Nephron (organoid): ENCODE results near the gene DSCAML1.

Experiments
- H3K27ac Mint-ChIP-seq, 3 experiments: 2 replicates each; pipeline ENCODE4 v1.8.0; 2020; ENCODE audit warnings: mixed read lengths in 3 of 3, mild to moderate bottlenecking in 2 of 3, moderate library complexity in 1 of 3
- H3K27me3 Mint-ChIP-seq: 2 replicates; pipeline ENCODE4 v1.8.0; 2021; ENCODE audit warnings: low read depth, mild to moderate bottlenecking, moderate library complexity, mixed read lengths
- H3K36me3 Mint-ChIP-seq: 2 replicates; pipeline ENCODE4 v1.8.0; 2020; ENCODE audit warnings: low read depth, mixed read lengths
- H3K4me1 Mint-ChIP-seq: 2 replicates; pipeline ENCODE4 v1.8.0; 2020; ENCODE audit warnings: mixed read lengths
- H3K4me3 Mint-ChIP-seq, 3 experiments: 2 replicates each; pipeline ENCODE4 v1.8.0; 2020; ENCODE audit warnings: mild to moderate bottlenecking in 3 of 3, mixed read lengths in 3 of 3, moderate library complexity in 2 of 3
- H3K9me3 Mint-ChIP-seq: 2 replicates; pipeline ENCODE4 v1.8.0; 2020; ENCODE audit warnings: mixed read lengths
- CTCF ChIP-seq, 3 experiments: fragments of 200-600 bp; sonication (generic); IDR thresholded peaks; one replicate each; pipeline ENCODE4 v1.5.0; 2021; ENCODE audit warnings: antibody characterized with exemption in 3 of 3; ENCODE audit not compliant: unreplicated experiment in 3 of 3

Gene DSCAML1

GRCh38 chr11:117832511-117832910 is 35.5 kb upstream of the DSCAML1 start:
- Mint-ChIP-seq H3K27me3 (peaks cover 3% of the 10 kb centered on the region), H3K27ac (peak overlapping the region; percentile 20 to 99 (median 33)), H3K36me3 (peaks cover under 1% of the 10 kb centered on the region), H3K4me3 (no peak overlapping the region), H3K4me1 (peaks cover 37% of the 10 kb centered on the region), H3K9me3 (no peaks in the 10 kb centered on the region)
- no peak for TF ChIP-seq CTCF (IDR thresholded peaks at IDR 0.05; ENCODE audit: unreplicated experiment in 3 of 3)

GRCh38 chr11:117831661-117832415 is 34.8 kb upstream of the DSCAML1 start:
- Mint-ChIP-seq H3K27ac (peak overlapping the region in 2 of 3 experiments; percentile 74 to 99), H3K4me1 (peaks cover 40% of the 10 kb centered on the region), H3K4me3 (no peak overlapping the region), H3K36me3 (no peaks in the 10 kb centered on the region), H3K9me3 (no peaks in the 10 kb centered on the region), H3K27me3 (peaks cover 3% of the 10 kb centered on the region)
- TF ChIP-seq CTCF (IDR thresholded peaks at IDR 0.05; ENCODE audit: unreplicated experiment in 3 of 3) = no peak

GRCh38 chr11:117830674-117831351 is 33.8 kb upstream of the DSCAML1 start:
- Mint-ChIP-seq H3K4me3 (no peak overlapping the region), H3K9me3 (no peaks in the 10 kb centered on the region), H3K27me3 (peaks cover 9% of the 10 kb centered on the region), H3K36me3 (no peaks in the 10 kb centered on the region), H3K27ac (peak overlapping the region; percentile 74 to 91 (median 76)), H3K4me1 (peaks cover 48% of the 10 kb centered on the region)
- TF ChIP-seq CTCF (IDR thresholded peaks at IDR 0.05; ENCODE audit: unreplicated experiment in 3 of 3) = no peak

- Mint-ChIP-seq H3K4me3 (no peak overlapping the region), H3K27ac (peak overlapping the region; percentile 74 to 91 (median 76)), H3K36me3 (no peaks in the 10 kb centered on the region), H3K9me3 (no peaks in the 10 kb centered on the region), H3K27me3 (peaks cover 12% of the 10 kb centered on the region), H3K4me1 (peaks cover 53% of the 10 kb centered on the region)
- TF ChIP-seq CTCF (IDR thresholded peaks at IDR 0.05; ENCODE audit: unreplicated experiment in 3 of 3) = no peak
These were observed 33.1 kb upstream of the DSCAML1 start for GRCh38 chr11:117830072-117830471.

- H3K4me1 Mint-ChIP-seq = peaks cover 58% of the 10 kb centered on the region
- peak overlapping the region in 1 of 3 experiments; percentile 27 for H3K27ac Mint-ChIP-seq
- no peak for TF ChIP-seq CTCF (IDR thresholded peaks at IDR 0.05; ENCODE audit: unreplicated experiment in 3 of 3)
- H3K27me3 Mint-ChIP-seq = peaks cover 12% of the 10 kb centered on the region
- H3K9me3 Mint-ChIP-seq = no peaks in the 10 kb centered on the region
- no peaks in the 10 kb centered on the region for H3K36me3 Mint-ChIP-seq
- H3K4me3 Mint-ChIP-seq = no peak overlapping the region
These were observed 32.3 kb upstream of the DSCAML1 start for GRCh38 chr11:117829369-117829725.
